NCI-H524 treated with DMSO at 0.1 percent for 48 hours (cell line): Measurements from ENCODE around the gene NOMO2.
"Not testable (repeated sequence)": the region's sequence is repeated elsewhere in the genome, so short reads cannot be mapped to it uniquely, and the experiment has no call there.

Experiments used
- DNase-seq: peaks from one replicate; lab custom pipeline; 2025; lab: John Stamatoyannopoulos, UW

The NOMO2 gene, protein sequence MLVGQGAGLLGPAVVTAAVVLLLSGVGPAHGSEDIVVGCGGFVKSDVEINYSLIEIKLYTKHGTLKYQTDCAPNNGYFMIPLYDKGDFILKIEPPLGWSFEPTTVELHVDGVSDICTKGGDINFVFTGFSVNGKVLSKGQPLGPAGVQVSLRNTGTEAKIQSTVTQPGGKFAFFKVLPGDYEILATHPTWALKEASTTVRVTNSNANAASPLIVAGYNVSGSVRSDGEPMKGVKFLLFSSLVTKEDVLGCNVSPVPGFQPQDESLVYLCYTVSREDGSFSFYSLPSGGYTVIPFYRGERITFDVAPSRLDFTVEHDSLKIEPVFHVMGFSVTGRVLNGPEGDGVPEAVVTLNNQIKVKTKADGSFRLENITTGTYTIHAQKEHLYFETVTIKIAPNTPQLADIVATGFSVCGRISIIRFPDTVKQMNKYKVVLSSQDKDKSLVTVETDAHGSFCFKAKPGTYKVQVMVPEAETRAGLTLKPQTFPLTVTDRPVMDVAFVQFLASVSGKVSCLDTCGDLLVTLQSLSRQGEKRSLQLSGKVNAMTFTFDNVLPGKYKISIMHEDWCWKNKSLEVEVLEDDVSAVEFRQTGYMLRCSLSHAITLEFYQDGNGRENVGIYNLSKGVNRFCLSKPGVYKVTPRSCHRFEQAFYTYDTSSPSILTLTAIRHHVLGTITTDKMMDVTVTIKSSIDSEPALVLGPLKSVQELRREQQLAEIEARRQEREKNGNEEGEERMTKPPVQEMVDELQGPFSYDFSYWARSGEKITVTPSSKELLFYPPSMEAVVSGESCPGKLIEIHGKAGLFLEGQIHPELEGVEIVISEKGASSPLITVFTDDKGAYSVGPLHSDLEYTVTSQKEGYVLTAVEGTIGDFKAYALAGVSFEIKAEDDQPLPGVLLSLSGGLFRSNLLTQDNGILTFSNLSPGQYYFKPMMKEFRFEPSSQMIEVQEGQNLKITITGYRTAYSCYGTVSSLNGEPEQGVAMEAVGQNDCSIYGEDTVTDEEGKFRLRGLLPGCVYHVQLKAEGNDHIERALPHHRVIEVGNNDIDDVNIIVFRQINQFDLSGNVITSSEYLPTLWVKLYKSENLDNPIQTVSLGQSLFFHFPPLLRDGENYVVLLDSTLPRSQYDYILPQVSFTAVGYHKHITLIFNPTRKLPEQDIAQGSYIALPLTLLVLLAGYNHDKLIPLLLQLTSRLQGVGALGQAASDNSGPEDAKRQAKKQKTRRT

DNA sequence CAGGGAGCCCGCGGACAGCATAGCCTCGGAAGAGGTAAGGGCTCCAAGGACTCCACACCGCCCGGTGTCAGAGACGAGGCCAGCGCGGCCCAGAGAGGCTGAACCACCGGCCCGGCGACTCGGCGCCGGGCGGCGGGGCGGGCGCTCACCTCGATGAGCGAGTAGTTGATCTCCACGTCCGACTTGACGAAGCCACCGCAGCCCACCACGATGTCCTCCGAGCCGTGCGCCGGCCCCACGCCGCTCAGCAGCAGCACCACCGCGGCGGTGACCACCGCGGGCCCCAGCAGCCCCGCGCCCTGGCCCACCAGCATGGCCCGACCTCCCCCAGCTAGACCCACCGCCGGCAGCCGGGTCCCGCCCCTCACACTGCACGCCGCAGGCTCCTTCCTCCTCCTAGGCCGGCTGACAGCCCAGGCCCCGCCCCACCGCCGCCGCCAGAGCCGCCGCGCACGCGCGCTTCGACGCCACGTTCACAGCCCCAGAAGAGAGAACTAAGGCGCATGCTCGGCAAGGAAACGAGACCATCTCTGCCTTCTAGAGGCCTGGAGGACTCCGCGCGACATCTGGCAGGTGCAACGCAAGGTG is at the start of gene NOMO2:
TSS of gene NOMO2 (minus strand) at position 371 of the 588 bp plus-strand sequence. CDS start at position 314, 57 bp downstream.
- DNase-seq, result not testable (repeated sequence)

DNA sequence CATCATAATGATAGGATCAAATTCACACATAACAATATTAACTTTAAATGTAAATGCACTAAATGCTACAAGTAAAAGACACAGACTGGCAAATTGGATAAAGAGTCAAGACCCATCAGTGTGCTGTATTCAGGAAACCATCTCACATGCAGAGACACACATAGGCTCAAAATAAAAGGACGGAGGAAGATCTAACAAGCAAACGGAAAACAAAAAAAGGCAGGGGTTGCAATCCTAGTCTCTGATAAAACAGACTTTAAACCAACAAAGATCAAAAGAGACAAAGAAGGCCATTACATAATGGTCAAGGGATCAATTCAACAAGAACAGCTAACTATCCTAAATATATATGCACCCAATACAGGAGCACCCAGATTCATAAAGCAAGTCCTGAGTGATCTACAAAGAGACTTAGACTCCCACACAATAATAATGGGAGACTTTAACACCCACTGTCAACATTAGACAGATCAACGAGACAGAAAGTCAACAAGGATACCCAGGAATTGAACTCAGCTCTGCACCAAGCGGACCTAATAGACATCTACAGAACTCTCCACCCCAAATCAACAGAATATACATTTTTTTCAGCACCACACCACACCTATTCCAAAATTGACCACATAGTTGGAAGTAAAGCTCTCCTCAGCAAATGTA is 48.4 kb upstream of the NOMO2 start:
- DNase-seq, result not testable (repeated sequence)

DNA sequence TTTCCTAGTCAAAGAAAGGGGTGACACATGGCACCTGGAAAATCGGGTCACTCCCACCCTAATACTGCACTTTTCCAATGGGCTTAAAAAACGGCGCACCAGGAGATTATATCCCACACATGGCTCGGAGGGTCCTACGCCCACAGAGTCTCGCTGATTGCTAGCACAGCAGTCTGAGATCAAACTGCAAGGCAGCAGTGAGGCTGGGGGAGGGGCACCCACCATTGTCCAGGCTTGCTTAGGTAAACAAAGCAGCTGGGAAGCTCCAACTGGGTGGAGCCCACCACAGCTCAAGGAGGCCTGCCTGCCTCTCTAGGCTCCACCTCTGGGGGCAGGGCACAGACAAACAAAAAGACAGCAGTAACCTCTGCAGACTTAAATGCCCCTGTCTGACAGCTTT is 46.4 kb upstream of the NOMO2 start:
- not testable (repeated sequence) for DNase-seq

DNA sequence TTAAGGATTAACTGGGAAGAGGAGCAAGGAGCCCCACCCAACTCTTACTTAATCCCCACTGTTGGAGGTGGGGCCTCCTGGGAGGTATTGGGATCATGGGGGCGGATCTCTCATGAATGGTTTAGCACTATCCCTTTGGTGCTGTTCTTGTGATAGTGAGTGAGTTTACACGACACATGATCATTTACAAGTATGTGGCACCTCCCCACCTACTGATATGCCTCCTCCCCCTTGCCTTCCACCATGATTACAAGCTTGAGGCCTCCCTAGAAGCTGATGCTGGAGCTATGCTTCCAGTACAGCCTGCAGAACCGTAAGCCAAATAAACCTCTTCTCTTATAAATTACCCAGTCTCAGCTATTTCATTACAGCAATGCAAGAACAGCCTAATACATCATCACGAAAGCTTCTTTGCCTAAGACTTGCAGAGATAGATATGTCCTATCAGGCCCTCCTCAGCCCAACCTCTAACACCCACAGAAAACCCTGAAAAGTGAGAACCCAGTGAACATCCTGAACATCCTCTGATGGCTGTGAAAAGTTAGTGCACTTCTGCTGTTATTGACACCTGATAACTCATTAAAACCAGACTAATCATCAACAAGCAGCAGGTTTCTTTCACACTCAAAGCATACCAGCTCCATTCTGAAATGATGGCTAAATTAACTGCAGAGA is 41.8 kb upstream of the NOMO2 start:
- DNase-seq, result not testable (repeated sequence)

DNA sequence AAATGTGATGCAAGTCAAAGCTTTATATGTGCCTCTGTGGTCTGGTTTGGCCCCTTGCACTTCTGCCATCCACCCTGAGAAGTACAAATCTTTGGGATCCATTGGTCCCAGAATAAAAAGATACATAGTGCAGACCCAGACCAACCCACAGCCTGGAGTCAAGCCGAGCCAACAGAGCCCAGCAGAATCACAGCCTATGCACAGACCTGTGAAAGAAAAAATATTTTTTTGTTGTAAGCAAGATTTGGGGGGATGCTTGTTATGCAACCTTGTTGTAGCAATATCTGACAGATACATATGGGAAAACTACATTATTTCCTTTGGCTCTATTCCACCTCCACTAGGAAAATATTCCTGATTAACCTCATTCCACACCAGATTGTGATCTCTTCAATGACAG is 36.7 kb upstream of the NOMO2 start:
- not testable (repeated sequence) for DNase-seq

DNA sequence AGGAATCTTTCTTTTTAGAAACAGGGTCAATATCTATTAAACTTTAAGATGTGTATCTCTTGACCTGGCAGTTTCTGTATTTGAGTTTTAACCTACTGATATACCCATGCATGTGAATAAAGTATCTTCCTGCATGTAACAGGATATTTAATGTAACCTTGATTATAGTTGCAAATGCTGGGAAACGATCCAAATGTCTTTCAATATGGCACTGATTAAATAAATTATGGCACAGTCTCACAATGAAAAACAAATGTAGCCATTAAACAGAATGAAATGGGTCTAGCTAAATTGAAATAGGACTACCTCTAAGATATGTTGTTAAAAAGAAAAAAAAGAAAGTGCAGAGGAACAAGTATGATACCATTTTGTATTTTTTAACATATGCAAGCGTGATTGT is 35.8 kb upstream of the NOMO2 start:
- DNase-seq, result not testable (repeated sequence)

DNA sequence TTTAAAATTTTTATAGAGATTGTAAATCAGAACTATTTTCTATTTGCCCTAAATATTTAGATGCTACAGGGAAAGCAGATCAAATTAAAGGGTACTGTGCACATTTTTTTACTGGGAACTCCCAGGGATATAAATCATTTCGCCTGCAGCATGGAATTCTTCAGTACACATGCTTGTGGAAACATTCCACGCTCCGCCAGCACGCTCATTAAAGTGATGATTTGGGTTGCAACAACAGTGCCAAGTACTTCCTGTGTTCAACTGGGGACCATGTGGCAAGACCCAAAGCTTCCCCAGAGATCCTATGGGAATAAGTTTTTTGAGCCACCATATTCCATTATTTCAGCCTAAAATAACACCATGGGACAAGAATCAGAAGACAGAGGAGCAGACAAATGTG is 35.4 kb upstream of the NOMO2 start:
- DNase-seq, result not testable (repeated sequence)

DNA sequence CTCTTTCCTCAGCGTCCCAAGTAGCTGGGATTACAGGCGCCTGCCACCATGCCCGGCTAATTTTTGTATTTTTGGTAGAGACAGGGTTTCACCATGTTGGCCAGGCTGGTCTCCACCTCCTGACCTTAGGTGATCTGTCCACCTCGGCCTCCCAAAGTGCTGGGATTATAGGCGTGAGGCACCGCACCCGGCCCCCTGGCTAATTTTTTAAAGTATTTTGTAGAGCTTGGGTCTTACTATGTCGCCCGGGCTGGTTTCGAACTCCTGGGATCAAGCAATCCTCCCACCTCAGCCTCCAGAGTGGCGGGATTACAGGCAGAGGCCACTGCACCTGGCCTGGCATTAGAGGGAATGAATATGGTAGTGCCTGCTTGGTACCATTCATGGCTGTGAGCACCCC is 33.9 kb upstream of the NOMO2 start:
- not testable (repeated sequence) for DNase-seq

DNA sequence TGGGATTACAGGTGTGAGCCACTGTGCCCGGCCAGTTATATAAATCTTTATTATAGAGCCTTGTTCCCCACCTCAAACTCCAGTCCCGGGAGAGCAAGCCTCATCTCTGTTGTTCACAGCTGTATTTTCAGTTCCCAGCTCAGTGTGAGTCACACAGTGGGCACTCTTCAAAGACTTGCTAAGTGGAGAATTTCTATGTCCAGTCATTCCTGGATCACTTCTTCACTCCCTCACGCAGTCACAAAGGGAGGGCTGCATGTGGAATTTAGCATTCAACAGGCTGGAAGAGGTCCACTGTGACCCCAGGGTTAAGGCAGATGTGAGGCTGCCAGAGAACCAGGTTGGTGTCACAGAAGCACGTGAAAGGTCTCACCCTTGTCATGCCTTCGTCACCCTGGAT is 33.0 kb upstream of the NOMO2 start:
- not testable (repeated sequence) for DNase-seq

DNA sequence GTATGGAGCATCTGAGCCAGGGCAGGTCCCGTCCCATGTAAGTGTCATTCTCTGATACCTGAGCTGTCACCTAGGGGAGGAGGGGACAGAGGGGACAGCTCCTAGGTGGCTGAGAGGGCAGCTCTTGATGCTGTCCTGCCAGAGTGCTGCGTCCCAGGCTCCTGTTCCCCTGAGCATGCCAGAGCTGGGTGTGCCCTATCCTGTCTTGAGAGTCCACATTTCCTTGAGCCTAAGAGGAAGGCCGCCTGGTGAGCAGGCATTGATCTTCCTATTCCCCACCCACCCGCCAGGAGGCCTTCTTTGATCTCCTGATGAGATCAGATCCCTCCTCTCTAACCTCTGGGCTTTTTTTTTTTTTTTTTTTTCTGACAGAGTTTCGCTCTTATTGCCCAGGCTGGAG is 32.0 kb upstream of the NOMO2 start:
- DNase-seq, result not testable (repeated sequence)

DNA sequence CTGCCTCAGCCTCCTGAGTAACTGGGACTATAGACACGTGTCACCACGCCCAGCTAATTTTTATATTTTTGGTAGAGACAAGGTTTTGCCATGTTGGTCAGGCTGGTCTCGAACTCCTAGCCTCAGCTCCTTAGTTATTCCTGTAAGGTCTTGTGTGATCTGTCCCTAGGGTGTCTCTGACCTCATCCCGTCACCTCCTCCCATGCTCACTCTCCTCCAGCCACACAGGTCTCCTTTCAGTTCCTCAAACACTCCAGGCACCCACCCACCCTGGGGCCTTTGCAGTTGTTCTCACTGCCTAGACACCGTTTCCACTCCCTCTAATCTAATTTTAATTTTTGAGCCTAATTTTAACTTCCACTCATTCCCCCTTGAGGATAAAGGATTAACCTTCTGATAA is 31.1 kb upstream of the NOMO2 start:
- not testable (repeated sequence) for DNase-seq

DNA sequence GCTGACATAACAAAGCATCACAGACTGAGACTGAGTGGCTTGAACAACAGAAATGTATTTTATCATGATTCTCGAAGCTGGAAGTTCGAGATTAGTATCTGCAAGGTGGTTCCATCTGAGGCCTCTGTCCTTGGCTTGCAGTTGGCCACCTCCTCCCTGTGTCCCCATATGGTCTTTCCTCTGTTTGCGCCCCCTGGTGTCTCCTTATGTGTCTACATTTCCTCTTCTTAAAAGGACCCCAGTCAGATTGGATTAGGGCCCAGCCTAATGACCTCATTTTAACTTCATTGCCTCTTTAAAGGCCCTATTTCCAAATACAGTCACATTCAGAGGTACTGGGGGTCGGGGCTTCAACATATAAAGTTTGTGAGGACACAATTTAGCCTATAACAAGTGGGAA is 30.0 kb upstream of the NOMO2 start:
- DNase-seq, result not testable (repeated sequence)

DNA sequence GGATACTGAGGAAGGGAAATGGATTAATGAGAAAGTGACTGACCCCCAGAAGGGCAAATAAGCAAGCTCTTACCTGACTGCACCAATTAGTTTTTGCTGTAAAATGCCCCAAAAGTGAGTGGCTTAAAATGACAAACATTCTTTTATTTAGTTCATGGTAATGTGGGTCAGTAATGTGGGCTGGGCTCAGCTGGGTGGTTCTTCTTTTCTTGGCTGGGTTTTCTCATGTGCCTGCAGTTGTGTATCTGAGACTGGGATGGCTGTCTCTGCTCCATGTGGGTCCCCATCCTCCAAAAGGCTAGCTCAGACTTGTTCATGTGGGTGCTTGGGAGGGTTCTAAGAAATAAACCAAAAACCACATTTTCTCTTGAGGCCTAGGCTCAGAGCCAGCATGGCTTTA is 29.5 kb upstream of the NOMO2 start:
- DNase-seq, result not testable (repeated sequence)

DNA sequence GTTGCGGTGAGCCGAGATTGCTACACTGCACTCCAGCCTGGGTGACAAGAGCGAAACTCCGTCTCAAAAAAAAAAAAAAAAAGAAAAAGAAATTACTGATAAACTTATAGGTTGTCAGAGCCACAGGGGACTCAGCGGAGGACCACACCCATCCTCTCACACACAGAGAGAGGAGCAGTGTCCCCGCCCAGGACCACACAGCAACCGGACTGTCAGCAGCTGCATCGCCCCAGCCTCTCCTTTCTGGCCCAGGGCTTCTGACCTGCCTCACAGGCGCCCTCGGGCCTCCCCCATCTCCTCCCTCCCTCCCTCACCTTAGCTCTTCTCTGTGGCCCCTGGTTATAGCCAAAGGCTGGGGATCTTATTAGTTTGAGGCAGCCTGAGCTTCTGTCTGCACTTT is 27.9 kb upstream of the NOMO2 start:
- not testable (repeated sequence) for DNase-seq

DNA sequence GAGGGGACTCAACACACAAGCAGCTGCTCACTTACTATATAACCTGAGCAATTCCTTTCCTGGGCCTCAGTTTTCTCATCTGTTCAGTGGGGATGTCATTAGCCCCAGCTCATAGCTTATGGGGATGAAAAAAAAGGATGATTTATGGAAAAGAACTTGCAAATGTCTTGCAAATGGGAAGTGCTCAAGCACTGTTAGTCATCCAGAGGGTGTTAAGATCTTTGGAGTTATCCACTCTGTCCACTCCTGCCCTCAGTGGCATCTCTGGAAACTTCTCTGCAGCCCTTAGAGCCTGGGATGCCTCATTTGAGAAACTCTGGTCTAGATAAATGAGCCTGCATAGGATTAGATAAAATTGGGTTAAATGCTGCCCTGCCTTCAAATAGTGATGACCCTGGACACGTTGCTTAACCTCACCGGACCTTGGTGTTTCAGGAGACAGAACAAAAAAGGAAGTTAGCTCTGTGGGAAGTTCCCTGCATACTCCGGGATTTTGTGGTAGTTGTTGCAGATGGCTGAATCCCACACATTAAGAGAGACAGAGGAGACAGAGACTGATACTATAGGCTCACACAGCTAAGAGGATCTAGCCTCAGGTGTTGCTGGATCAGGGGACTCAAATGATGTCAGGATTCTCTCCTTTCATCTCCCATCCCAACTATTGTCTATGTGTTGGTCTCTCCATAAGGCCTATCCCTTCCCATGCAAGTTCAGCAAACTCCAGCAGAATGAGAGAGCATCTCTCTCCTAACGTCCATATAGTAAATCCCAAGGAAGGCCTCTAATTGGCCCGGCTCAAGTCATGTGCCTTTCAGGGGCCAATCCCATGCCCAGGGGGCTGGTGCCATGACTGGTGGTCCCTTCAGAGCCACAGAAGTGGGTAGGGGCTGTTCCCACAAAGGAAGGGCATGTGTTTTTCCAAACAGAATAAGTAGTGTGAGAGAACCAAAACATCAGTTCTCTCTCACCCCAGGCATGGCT is 25.0 kb upstream of the NOMO2 start:
- DNase-seq, result not testable (repeated sequence)

DNA sequence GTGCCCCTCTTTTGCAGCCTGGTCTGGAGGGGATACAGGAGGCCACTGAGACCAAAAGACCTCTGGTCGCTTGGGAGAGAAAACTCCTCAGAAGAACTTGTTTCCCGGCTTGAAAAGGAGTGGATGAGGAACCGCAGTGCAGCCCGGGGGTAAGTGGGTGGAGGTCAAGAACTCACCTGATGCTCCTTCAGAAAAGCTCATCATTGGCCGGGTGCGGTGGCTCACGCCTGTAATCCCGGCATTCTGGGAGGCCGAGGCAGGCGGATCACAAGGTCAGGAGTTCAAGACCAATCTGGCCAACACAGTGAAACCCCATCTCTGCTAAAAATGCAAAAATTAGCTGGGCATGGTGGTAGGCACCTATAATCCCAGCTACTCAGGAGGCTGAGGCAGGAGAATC is 23.9 kb upstream of the NOMO2 start:
- DNase-seq, result not testable (repeated sequence)

DNA sequence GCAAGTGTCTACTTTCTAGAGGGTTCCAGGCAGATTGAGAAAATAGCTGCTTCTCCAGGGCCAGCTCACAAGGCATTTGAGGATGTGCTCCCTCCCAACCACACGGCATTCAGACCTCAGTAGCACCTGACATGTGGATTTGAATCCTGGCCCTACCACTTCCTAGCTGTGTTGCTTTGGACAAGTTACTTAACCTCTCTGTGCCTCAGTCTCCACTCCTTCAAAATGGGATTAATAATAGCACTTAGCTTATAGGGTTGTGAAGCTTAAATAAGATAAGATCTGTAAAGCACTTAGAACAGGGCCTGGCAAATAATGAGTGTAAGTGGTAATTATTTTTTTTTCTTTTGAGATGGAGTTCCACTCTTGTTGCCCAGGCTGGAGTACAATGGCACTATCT is 21.0 kb upstream of the NOMO2 start:
- no peak for DNase-seq

DNA sequence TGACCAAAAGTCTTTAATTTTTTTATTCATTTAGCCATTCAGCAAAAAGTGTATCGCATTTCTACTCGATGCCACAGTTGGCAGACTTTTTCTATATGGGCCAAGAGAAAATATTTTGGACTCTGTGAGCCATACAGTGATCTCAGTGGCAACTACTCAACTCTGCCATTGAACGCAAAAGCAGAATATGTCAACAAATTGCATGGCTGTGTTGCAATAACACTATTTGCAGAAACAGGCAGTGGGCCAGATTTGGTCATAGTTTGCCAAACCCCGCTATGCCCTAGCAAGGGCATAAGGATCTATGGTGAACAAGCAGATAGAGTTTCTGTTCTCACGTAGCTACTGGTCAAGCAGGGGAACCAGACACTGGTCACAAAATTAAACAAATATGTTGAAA is 18.5 kb upstream of the NOMO2 start:
- DNase-seq, result not testable (repeated sequence)

DNA sequence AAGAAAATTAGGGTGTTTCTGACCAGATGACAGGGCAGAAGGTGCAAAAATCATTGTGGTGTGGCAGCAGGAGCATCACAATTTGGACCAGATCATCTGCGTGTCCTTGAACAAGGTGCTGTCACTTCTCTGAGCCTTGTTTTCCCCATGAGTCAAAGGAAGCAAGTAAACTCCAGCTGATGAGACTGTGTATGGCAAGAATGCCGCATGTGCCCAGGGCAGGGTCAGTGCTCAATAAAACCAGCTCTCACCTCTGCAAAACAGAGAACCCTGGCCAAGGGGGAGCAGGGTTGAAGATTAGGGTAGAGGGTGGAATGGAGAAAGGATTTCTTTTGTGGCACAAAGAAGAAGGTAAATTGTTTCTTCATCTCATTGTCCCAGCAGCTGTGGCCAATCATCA is 17.4 kb upstream of the NOMO2 start:
- DNase-seq, result not testable (repeated sequence)
